Activated naive CD4-positive, alpha-beta T cell (primary cell): ENCODE measurements around the gene GRID1.
"Not testable (repeated sequence)": the region's sequence is repeated elsewhere in the genome, so short reads cannot be mapped to it uniquely, and the experiment has no call there.

Experiments used
- DNase-seq, 4 experiments: peaks; one replicate each; lab custom pipeline; 2025; lab: John Stamatoyannopoulos, UW

GRID1 gene

DNA sequence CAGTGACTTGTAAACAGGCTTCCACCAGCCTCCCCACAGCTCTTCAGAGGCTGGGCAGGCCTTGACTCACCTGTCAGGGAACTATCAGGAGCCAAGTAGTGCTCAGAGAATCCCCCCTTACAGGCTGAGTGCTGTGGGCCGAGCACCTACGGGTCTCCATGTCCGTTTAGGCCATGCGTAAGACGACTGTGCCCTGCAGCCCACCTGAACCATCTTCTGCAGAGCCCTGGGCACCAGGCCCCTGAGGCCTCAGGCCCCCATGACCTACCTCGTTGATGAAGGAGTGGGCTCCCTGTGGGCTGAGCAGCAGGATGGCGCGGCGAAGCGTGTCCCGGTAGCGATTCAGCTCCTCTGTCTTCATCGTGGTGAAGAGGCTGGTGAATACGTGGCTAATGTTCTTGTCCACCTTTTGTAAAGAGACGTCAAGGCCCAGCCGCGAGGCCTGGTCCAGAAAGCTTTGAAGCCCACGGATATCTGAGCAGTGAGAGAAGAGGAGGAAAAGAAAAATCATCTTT, 228.0 kb downstream of the GRID1 start:
- no peak for DNase-seq

DNA sequence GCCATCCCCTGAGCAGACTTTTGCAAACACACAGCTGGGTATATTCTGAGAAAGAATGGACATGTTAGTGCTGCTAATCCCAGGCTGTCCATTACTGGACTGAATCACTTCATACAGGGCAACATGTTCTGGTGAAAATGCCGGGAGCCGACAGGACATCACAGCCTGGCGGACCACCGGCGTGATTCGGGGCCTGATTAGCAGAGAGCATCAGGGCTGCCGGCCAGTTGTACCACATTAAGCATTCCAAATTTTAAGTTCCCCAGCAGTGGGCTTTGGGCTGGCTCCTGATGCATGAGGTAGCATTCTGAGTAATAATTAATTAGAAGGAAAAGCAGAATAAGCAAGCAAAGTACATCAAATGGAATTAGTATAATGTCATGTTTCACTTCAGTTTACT, 229.0 kb downstream of the GRID1 start:
- DNase-seq, result no peak

DNA sequence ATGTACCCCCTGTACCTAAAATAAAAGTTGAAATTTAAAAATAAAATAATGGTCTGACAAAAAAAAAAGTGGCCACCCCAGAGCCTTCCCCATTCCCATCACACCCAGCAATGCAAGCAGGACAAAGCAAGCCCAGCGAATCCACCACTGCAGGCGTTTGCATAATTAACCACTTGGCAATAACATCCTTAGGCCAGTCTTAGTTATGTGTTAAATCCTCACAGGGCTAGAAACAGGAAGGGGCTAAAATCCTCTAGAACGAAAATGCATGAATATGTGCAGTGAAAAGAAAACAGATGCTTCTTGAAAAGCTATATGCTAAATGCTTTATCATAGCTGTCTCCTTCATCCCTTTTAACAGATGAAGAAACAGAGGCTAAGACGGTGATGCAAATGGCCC, 229.7 kb downstream of the GRID1 start:
- DNase-seq, result no peak

DNA sequence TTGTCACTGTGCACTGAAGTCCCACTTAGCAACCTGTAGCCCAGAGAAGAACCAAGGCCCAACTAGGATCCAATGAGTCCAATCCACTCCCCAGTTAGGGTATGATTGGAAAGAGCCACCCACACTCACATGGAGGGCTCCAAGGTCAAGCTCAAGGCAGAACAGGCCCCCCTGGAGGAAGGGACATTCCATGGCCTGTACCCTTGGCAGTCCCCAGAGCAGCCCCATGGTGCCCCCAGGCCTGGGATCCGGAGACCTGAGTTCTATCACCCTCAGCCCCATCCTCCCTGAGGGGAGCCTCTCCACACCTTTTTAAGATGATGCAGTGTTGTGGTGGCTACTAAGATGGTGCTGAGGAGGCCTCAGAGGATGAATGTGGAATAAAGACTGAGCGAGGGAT, 231.4 kb downstream of the GRID1 start:
- no peak for DNase-seq

DNA sequence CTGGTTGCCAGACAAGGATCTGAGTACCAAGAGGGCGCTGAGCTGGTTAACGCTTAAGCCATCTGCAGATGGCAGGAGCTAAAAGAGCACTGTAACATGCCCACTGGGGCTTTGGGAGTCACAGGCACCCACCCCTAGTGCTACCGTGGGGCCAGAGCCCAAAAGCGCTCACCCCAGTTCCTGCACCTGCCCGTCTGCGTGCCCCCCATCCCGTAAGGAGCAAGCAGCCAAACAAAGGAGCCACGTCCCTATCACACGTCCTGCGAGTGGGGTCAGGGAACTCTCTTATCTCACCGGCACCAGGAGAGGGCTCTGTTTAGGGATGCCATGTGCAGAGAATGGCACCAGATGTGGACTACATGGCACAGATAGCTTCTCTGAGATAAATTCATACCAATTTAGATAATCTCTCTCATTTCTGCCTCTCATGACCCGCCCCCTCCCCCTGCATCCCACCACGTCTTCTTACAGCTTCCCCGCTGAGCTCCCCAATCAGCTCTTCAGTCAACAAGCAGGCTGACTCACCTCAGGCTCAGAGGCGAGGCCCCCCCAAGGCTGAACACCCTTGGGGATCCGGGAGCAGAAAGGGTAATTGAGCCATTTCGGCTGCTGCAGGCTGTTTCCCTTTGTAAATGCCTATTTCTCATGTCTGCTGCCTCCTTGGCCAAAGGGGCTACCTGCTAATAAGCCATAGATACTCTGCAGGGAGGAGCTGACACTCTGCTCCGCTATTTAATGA, 235.7 kb downstream of the GRID1 start:
- DNase-seq, result no peak

DNA sequence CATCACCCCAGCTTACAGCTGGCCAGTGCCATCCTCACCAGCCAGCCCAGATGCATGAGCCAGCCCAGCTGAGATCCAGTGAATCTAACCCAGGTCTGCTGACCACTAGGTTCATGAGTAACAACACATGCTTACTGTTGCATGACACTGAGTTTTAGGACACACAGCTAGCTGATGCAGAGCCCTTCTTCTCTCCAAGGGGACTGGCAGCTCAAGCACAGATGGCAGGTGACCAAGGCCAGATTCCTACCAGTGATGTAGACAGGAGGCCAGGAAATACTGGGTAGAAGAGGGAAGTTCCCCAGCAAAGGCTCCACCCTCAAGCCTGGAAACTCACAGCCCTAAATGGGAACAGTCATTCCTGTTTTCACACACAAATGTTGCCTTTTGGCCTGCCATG, 236.6 kb downstream of the GRID1 start:
- no peak for DNase-seq

DNA sequence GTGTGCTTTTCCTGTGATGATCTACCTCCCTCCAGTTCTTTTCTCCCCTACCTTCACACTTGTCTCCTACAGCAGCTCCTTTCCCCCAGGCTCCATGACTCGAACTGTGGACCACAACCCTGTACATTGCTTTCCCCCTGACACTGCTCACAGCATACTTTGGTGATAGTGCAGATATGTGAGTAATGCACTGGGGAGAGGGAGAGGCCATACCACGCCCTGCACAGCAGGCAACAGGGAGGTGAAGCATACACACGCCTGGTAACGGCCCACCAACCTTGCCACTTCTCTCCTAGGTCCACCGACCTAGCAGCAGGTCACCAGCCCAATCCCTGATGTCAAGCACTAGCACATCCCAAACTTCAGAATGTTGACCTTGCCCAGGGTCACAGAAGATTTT, 238.2 kb downstream of the GRID1 start:
- no peak for DNase-seq

DNA sequence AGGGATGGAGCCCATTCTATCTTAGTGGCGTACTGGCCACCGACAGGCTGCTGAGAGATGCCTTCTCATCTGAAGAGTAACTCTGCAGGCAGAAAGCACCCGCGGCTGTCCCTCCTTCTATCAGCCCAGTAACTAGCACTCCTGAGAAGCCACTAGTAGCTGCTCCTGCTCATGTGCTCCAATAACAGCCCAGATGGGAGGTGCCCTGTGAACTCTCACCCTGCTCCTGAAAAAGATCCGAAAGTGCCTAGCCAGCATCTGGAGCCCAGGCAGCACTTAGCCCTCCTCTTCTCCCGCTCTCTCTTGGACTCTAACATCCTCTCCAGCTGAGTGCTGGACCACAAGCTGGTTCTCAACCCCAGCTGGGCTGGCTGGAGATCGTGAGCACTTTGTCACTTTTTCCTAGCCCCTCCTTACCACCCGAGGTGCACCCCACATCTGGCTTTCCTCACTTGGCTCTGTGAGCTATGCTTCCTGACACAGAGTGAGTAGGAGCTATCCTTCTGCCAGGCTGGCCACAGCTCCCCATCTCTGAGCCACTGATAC, 239.2 kb downstream of the GRID1 start:
- no peak for DNase-seq

DNA sequence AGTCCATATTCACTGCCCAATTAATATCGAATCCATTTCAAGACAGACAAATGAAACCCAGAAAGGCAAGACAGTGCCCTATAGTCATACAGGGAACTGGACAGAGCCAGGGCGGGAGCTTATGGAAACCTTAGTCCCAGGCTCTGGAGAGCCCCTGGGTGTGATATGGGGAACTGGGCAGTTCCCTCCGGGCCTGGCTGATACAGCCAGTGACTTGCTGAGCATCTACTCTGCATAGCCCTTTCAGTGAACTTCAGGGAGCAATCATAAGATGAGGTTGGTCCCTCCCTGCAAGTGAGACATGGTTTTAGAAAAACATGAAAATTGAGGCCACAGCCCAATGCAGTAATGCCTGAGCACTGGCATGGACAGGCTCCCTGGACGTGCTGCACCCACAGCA, 241.9 kb downstream of the GRID1 start:
- no peak for DNase-seq

DNA sequence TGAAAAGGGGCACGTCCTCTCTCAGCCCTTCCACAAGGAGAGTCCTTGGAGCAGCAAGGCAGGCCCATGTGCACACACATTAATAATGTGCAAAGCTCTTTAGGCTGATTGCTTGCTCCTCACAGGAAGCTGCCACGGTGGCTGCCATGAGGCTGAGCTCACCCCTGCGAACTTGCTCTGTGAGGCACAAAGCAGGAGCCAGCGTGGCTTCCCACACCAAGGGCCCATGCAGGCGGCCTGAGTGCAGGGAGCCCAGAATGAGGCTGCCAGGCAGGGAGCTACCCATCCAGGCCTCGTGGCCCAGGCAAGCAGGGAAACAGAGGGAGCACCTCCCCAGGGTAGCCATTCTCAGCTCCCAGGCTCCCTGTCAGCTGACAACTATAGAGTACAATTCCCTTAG, 242.9 kb downstream of the GRID1 start:
- DNase-seq, result no peak

DNA sequence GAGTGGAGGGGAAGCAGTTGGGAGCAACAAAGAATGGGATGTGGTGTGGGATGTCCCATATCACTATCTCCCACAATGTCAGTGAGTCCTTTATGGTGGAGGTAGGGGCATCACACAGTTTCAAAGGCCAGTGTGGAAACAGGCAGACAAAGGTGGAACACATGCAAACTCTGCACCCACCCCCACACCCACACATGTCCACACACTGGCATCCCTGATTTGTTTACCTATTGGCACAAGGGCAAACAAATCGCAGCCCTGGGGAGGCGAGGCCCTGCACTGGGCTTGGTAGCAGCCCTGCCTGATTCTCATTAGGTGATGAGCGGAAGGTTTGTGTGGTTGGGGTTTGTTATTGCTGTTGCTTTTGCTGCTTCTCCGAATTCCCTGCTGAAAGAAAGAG, 243.3 kb downstream of the GRID1 start:
- DNase-seq, result no peak

DNA sequence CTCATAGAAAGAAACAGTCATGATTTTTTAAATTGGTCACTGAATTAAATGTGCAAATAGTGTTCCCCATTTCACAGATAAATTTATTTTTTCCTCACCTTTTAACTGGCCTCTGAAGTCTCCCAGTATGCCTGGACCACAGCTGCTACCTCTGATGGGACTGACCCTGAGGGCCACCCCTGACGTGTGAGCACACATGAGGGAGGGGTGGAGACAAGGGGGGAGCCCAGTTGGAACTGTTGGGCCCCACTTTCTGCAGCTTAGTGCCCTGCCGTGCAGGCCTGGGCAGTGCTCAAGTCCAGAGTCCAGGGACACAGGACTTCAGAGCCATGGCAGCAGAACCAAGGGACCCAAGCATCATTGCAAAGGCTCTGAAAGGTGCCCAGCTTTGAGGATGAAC, 243.9 kb downstream of the GRID1 start:
- DNase-seq, result no peak

DNA sequence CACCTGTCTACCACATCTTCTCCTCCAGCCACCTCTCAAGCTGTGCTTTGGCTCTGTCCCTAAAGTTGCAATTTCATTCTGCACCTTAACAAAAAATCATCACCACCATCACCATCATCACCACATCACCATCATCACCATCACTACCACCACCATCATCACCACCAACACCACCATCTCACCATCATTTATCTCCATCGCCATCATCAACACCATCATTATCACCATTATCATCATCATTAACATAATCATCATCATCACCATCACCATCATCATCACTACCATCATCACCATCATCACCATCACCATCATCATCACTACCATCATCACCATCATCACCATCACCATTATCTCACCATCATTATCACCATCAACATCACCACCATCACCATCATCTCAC, 245.4 kb downstream of the GRID1 start:
- no peak for DNase-seq

DNA sequence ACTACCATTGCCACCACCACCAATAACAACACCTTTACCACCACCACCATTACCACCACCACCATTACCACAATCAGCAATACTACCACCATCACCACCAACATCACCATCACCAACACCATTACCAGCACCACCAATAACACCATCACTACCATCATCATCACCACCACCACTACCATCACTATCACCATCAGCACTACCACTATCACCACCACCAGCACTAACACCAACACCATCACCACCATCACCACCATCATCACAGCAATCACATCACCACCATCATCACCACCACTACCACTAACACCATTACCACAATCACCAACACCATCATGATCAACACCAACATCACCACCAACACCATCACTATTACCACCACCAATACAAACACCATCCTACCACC, 249.5 kb downstream of the GRID1 start:
- no peak for DNase-seq

DNA sequence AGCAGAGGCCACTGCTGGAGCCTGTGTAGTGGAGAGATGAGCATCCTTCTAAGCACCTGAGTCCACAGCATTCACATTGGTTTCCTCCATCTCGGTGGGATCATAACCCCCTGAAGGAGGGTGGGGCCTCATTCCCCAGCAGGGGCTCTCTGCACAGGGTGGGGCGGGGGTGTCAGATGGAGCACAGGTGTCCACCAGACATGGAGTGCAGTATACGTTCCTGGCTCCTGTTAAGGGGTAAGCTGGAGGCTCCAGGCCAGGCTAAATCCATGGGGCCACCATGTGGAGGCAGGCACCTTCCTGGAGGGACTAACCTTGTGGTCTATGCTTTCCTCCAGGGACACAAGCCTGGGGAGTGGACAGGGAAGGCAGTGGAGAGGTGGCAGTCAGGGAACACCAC, 252.6 kb downstream of the GRID1 start:
- DNase-seq, result no peak

DNA sequence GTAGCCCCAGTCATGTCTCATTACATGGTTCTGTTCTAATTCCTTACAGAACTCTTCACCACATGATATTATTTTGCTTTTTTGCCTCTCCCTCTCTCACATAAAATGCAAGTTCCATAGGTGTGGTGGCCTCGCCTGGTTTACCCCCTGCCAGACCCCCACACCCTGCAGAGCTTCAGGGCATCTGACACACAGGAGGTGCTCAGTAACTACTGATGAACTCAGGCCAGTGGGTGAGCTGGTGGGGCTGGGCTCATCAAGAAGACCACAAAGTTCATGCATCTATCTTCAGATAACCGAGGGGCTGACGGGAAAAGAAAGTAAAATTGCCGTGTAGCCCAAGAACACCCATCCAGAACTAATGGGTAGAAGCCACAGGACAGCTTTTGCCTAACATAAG, 253.1 kb downstream of the GRID1 start:
- no peak for DNase-seq

DNA sequence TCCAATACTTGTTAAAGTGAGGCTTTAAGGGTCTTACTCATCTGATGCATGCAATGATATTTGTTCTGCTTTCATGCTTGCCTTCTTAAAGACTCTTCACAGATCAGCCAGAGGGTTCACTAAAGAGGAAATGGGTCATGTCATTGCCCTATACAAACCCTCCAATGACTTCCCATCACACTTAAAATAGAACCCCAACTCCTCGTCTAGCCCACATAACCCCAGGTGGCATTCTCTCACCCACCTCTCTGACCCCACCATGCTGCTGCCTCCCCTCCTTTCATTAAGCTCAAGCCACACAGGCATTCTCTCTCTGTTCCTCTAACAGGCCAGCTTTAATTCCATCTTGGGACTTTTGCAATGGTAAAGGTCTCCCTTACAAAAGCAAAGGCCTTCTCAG, 253.6 kb downstream of the GRID1 start:
- no peak for DNase-seq

DNA sequence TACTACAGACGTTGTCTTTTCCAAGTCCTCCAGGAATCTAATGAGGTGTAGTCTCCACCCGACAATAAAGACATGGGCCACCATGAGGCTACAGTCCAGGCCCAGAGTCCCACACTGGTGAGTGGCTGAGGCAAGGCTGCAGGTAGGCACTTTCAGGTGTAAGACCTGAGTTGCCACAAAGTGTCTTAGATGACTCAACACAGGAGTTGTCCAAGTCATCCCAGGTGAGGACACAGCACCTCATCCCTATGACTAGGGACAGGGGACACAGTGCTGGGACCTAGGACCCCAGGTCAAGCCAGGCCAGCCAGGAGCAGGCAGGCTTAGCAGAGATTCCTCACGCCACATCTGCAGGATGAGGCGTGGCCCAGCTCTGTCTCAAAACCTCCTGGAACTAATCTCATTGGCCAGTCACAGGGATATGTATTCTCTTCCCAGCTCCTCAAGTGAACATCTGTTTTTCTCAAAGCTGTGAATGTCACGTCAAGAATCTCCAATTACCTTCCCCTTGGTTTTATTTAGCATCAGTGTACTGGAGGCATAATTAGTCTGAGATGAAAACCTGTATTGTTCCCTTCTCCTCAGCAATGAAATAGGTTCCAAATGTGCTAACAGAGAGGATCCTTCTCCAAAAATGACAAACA, 254.6 kb downstream of the GRID1 start:
- DNase-seq, result no peak

DNA sequence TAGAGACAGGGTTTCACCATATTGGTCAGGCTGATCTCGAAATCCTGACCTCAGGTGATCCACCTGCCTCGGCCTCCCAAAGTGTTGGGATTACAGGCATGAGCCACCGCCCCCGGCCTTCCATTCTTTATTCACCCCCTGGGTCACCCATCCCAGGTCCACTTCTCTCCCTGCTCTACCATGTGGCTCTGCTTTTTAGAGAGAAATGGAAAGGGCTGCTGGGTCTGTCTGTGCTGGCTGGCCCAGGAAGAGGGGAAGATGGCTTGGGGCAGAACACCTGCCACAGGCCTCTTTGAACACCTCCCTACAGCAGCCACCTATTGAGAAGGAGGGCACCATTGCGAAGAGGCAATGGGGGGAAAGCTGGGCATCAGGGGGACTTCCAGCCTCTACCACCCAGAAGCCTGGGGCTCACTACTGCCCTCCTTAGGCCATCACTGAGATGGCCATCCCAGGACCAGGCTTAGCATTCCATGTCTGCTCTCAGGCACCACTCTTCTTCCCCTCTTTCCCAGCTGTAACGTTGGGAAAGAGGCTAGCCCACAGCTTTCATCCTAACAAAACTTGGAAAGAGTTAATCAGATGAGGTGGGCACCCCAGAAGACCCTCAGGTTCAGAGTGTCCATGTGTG, 256.3 kb downstream of the GRID1 start:
- no peak for DNase-seq

DNA sequence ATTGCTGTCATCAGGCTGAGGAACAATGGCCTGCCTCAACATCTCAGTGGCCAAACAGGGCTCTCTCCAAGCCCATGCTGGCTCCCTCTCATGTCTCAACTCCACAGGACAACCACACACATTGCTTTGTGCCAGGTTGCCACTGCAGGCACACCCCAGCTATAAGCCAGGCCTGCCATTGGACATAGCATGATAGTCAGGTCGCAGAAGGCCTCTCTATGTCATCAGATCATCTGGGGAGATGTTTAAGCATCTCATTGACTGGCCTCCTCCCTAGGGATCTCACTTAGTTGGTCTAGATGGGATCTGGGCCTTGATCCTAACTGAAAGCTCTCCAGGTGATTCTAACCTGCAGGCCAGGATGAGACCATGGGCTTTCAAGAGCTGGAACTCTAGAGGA, 257.2 kb downstream of the GRID1 start:
- DNase-seq, result no peak

DNA sequence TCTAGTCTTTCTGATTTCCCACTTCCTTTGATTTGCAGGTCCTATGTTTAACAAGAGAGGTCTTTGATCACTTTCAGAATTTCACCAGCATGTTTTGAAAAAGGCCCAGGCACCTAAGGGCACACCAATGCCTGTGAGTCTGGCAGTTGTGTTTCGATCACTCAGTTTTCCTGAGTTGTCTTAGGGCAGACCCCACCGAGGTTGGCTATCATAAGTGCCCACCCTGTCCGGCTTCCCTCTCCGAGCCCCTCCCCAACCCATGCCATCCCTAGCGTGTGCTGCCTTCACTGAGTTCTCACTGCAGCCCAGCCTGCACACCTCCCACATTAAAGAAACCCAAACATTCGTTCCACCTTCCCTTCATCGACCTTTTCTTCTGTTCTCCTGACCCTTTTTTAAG, 257.9 kb downstream of the GRID1 start:
- no peak for DNase-seq

DNA sequence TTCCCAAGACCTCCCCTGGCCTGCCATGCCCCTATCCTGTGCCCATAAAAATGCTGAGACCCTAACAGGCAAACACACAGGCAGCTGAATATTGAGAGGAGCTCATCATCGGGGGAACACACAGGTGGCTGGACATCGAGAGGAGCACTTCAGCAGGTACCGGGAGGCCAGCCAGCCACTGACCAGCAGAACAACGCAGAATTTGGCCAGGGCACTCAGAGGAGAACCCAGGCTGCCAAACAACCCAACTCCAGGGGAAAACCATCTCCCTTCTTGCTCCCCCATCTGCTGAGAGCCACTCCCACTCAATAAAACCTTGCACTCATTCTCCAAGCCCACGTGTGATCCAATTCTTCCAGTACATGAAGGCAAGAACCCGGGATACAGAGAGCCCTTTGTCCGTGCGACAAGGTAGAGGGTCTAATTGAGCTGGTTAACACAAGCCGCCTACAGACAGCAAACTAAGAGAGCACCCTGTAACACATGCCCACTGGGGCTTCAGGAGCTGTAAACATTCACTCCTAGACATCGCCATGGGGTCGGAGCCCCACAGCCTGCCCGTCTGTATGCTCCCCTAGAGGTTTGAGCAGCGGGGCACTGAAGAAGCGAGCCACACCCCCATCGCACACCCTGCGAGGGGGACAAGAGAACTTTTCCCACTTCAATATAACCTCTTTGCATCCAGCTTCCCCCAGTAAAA, 258.8 kb downstream of the GRID1 start:
- not testable (repeated sequence) for DNase-seq
